Mesenchymal stem cell (in vitro differentiated cells and primary cell): ENCODE measurements around the gene CATSPER3.
A peak's percentile ranks its signal among the peaks of the same experiment; 100 is the strongest.

Source experiments
- DNase-seq: peaks from one replicate; pipeline ENCODE4 v3.0.0-alpha.2; 2013
- H2AFZ ChIP-seq: one replicate; pipeline ENCODE4 v1.6.1; 2013; ENCODE audit warnings: low read depth, mild to moderate bottlenecking, control low read depth, inconsistent platforms, low read length, moderate library complexity
- H2AK5ac ChIP-seq: 2 replicates; pipeline ENCODE4 v1.6.1; 2013; ENCODE audit warnings: low read length, moderate library complexity, mild to moderate bottlenecking, inconsistent platforms; ENCODE audit not compliant: severe bottlenecking
- H2BK120ac ChIP-seq: one replicate; pipeline ENCODE4 v1.6.1; 2013; ENCODE audit warnings: low read depth, mild to moderate bottlenecking, inconsistent platforms, low read length, moderate library complexity
- H2BK12ac ChIP-seq, 2 experiments: one replicate each; pipeline ENCODE4 v1.6.1; 2013; ENCODE audit warnings: inconsistent platforms in 2 of 2, low read length in 2 of 2, mild to moderate bottlenecking in 2 of 2, moderate library complexity in 2 of 2, control low read depth in 1 of 2
- H2BK15ac ChIP-seq: one replicate; pipeline ENCODE4 v1.6.1; 2013; ENCODE audit warnings: mild to moderate bottlenecking, low read depth, inconsistent platforms; ENCODE audit not compliant: poor library complexity, severe bottlenecking
- H2BK5ac ChIP-seq: 2 replicates; pipeline ENCODE4 v1.6.1; 2013; ENCODE audit warnings: low read depth, mild to moderate bottlenecking, low read length, control low read depth, inconsistent platforms; ENCODE audit not compliant: poor library complexity, severe bottlenecking
- H3K14ac ChIP-seq, 2 experiments: one replicate each; pipeline ENCODE4 v1.6.1; 2013; ENCODE audit warnings: inconsistent platforms in 2 of 2, low read length in 2 of 2, control low read depth in 1 of 2, mild to moderate bottlenecking in 1 of 2, moderate library complexity in 1 of 2
- H3K18ac ChIP-seq, 2 experiments: one replicate each; pipeline ENCODE4 v1.6.1; 2013; ENCODE audit warnings: inconsistent platforms in 2 of 2, low read length in 2 of 2, control low read depth in 1 of 2, low read depth in 1 of 2, mild to moderate bottlenecking in 1 of 2
- H3K23ac ChIP-seq, 2 experiments: one replicate each; pipeline ENCODE4 v1.6.1; 2013; ENCODE audit warnings: inconsistent platforms in 2 of 2, low read length in 2 of 2, mild to moderate bottlenecking in 2 of 2, moderate library complexity in 2 of 2, control low read depth in 1 of 2
- H3K27ac ChIP-seq: 2 replicates; pipeline ENCODE4 v1.5.1; 2013; ENCODE audit warnings: mild to moderate bottlenecking, moderate library complexity, low read length, control low read depth, inconsistent platforms; ENCODE audit not compliant: poor library complexity, severe bottlenecking
- H3K27me3 ChIP-seq, 2 experiments: 2 replicates each; pipeline versions ENCODE4 v1.6.1 to v1.7.0; 2013; ENCODE audit warnings: low read length in 2 of 2, mild to moderate bottlenecking in 2 of 2, moderate library complexity in 2 of 2, control low read depth in 1 of 2, inconsistent platforms in 1 of 2; ENCODE audit not compliant: control insufficient read depth in 1 of 2, insufficient read depth in 1 of 2
- H3K36me3 ChIP-seq, 2 experiments: 2 replicates each; pipeline versions ENCODE4 v1.6.1 to v1.7.0; 2013; ENCODE audit warnings: low read length in 2 of 2, control low read depth in 1 of 2, inconsistent platforms in 1 of 2, low read depth in 1 of 2, mild to moderate bottlenecking in 1 of 2; ENCODE audit not compliant: insufficient read depth in 2 of 2, control insufficient read depth in 1 of 2
- H3K4ac ChIP-seq, 2 experiments: one replicate each; pipeline ENCODE4 v1.6.1; 2013; ENCODE audit warnings: inconsistent platforms in 2 of 2, low read length in 2 of 2, mild to moderate bottlenecking in 2 of 2, moderate library complexity in 2 of 2, control low read depth in 1 of 2, low read depth in 1 of 2
- H3K4me1 ChIP-seq: 2 replicates; pipeline ENCODE4 v1.6.1; 2013; ENCODE audit warnings: low read depth, low read length, control low read depth; ENCODE audit not compliant: control insufficient read depth, insufficient read depth
- H3K4me2 ChIP-seq: 2 replicates; pipeline ENCODE4 v1.6.1; 2013; ENCODE audit warnings: low read length, mild to moderate bottlenecking, inconsistent platforms; ENCODE audit not compliant: poor library complexity, severe bottlenecking
- H3K4me3 ChIP-seq, 2 experiments: 2 replicates each; pipeline versions ENCODE4 v1.5.1 to v1.7.0; 2013; ENCODE audit warnings: low read length in 2 of 2, mild to moderate bottlenecking in 2 of 2, control low read depth in 1 of 2, low read depth in 1 of 2; ENCODE audit not compliant: insufficient read depth in 1 of 2
- H3K79me1 ChIP-seq: replicated peaks from 2 replicates; pipeline ENCODE4 v1.6.1; 2013; ENCODE audit warnings: mild to moderate bottlenecking, control low read depth, low read length, inconsistent platforms; ENCODE audit not compliant: poor library complexity, severe bottlenecking
- H3K9ac ChIP-seq: 2 replicates; pipeline ENCODE4 v1.7.0; 2013; ENCODE audit warnings: mild to moderate bottlenecking, low read length, moderate library complexity
- H3K9me3 ChIP-seq: 2 replicates; pipeline ENCODE4 v1.7.0; 2013; ENCODE audit warnings: mild to moderate bottlenecking, low read length; ENCODE audit not compliant: control insufficient read depth
- H4K8ac ChIP-seq: one replicate; pipeline ENCODE4 v1.6.1; 2013; ENCODE audit warnings: inconsistent platforms, mild to moderate bottlenecking, low read length, moderate library complexity
- H4K91ac ChIP-seq: one replicate; pipeline ENCODE4 v1.6.1; 2013; ENCODE audit warnings: mild to moderate bottlenecking, low read length, inconsistent platforms
- WGBS: methylation state at CpG from one replicate; pipeline ENCODE4 v1.1.7; 2013; ENCODE audit warnings: mixed read lengths; 5-methylcytosine and 5-hydroxymethylcytosine counted together

CATSPER3 gene

DNA sequence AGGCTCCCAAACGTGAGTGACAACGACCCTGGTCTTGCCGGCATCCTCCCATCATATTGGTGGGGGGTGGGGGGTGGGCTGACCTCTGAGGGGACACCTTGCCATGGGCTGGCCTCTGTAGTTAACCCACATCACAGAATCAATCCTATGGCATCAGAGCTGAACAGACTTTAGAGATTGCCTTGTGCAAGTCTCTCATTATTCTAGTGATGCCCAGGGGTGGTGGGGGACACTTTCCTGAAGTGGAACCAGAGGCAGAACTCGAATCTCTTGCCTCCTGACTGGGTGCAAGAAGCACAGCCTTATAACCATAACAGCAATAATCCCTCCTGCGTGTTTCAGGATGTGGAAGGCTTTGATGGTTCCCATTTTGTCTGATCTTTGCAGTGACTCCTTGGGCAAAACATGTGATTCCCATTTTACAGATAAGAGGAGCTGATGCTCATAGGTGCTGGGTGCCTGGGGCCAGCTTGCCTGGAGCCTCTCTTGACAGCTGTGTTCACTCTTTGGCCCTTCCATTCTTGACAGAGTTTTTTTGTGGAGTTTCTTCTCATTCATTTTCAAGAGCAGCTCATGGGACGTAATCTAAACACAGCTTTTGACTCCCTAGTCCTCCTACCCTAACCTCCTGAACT, 84.9 kb downstream of the CATSPER3 start:
- H3K9ac ChIP-seq = no peak overlapping the region
- no peak overlapping the region for H3K4me2 ChIP-seq
- H3K18ac ChIP-seq = no peak overlapping the region
- 75% methylated on average over 5 of the region's 6 CpGs for WGBS
- no peaks in the 10 kb centered on the region for H3K36me3 ChIP-seq
- no peak overlapping the region for H2BK12ac ChIP-seq
- H3K4me3 ChIP-seq = no peak overlapping the region
- no peak overlapping the region for H4K91ac ChIP-seq
- no peak overlapping the region for H2AFZ ChIP-seq
- no peak overlapping the region for H3K14ac ChIP-seq
- no peak overlapping the region for H3K27ac ChIP-seq
- H3K23ac ChIP-seq = no peak overlapping the region
- H3K27me3 ChIP-seq = peaks cover 93 to 95% of the 10 kb centered on the region in 2 experiments
- H2AK5ac ChIP-seq = no peak overlapping the region
- H4K8ac ChIP-seq = no peak overlapping the region
- no peak overlapping the region for H2BK15ac ChIP-seq
- no peak overlapping the region for H2BK5ac ChIP-seq
- H3K9me3 ChIP-seq = no peaks in the 10 kb centered on the region
- no peak overlapping the region for H3K4ac ChIP-seq
- H2BK120ac ChIP-seq = no peak overlapping the region
- peaks cover 4% of the 10 kb centered on the region for H3K4me1 ChIP-seq
- H3K79me1 ChIP-seq = no peaks in the 10 kb centered on the region
- no peak for DNase-seq

DNA sequence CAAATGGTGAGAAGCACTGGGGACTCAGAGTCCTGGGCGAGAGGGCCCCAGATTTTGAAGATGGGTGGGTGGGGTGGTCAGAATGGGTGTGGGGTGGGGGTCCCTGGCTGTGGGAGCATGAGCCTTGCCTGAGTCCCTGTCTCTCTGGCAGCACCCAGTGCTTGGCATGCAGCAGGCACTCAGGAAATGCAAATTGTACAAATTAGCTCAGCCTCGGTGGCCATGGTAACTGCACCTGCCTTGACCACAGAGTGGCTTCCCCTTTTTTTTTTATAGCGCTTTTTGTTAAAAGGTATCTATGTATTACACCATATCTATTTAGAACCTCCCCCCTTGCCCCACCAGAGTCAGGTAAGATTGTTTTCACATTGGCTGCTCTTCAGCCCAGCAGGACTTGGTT, 85.6 kb downstream of the CATSPER3 start:
- no peaks in the 10 kb centered on the region for H3K79me1 ChIP-seq
- WGBS = 80% methylated on average over 3 of the region's 3 CpGs
- no peak overlapping the region for H3K4me2 ChIP-seq

DNA sequence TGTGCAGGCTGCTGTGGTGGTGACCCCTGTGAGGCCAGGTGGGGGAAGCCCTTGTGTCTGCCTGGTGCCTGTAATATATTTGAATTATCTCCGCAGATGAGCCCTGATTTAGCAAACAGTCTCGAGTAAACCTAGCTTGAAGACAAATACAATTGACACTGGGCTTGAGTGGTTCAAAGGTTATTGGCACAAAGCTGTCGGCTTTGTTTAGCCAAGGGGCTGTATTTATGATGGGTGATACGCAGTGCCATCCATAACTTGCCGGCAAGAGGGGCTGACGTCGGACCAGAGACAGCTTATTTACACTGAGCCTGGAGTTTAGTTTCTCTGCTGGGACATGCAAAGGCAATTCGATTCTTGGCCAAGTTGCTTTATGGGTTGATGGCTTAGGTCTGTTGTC, 86.3 kb downstream of the CATSPER3 start:
- H3K14ac ChIP-seq = no peak overlapping the region
- no peak for DNase-seq
- no peaks in the 10 kb centered on the region for H3K36me3 ChIP-seq
- H2BK5ac ChIP-seq = no peak overlapping the region
- H3K9me3 ChIP-seq = no peaks in the 10 kb centered on the region
- H3K27me3 ChIP-seq = peaks cover 93 to 94% of the 10 kb centered on the region in 2 experiments
- H2AFZ ChIP-seq = no peak overlapping the region
- H3K23ac ChIP-seq = no peak overlapping the region
- 39% methylated on average over 8 of the region's 8 CpGs for WGBS
- H4K8ac ChIP-seq = no peak overlapping the region
- H2AK5ac ChIP-seq = no peak overlapping the region
- no peak overlapping the region for H2BK15ac ChIP-seq
- no peak overlapping the region for H3K27ac ChIP-seq
- no peak overlapping the region for H3K4me2 ChIP-seq
- H3K18ac ChIP-seq = peak overlapping the region in 1 of 2 experiments; percentile 34
- no peak overlapping the region for H3K4ac ChIP-seq
- H3K4me3 ChIP-seq = no peak overlapping the region
- H3K4me1 ChIP-seq = peaks cover 4% of the 10 kb centered on the region
- no peaks in the 10 kb centered on the region for H3K79me1 ChIP-seq
- no peak overlapping the region for H4K91ac ChIP-seq
- H2BK120ac ChIP-seq = no peak overlapping the region
- no peak overlapping the region for H3K9ac ChIP-seq
- no peak overlapping the region for H2BK12ac ChIP-seq

More for the DNA sequence above, 85.6 kb downstream of the CATSPER3 start:
- Histone ChIP-seq H3K27me3 (peaks cover 93 to 94% of the 10 kb centered on the region in 2 experiments), H2BK120ac (no peak overlapping the region), H2AFZ (no peak overlapping the region), H3K9ac (no peak overlapping the region), H3K4me3 (no peak overlapping the region), H2AK5ac (no peak overlapping the region), H4K91ac (no peak overlapping the region), H2BK5ac (no peak overlapping the region), H3K4ac (no peak overlapping the region), H3K27ac (no peak overlapping the region), H2BK12ac (no peak overlapping the region), H3K14ac (no peak overlapping the region), H3K4me1 (peaks cover 4% of the 10 kb centered on the region), H3K36me3 (no peaks in the 10 kb centered on the region), H3K23ac (no peak overlapping the region), H4K8ac (no peak overlapping the region), H3K9me3 (no peaks in the 10 kb centered on the region), H3K18ac (no peak overlapping the region), H2BK15ac (no peak overlapping the region)
- DNase-seq = no peak

DNA sequence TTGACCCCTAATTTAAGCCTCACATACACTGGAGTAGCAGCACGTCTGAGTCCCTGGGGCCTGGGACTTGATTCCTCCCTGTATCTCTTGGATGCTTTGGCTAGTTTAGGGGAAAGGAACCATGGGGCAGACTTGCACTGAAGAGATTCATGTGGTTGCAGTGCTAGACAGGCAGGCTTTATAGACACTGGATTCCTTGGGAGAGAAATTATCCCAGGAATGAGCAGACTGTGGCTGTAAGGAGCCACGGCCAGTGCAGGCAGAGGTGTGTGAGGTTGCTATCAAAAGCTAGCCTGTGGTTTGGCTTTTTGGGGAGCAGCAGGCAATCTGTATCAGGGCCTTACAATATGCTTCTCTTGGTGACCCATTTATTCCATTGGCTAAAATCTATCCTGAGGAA, 86.8 kb downstream of the CATSPER3 start:
- Histone ChIP-seq H3K4me2 (no peak overlapping the region), H3K79me1 (no peaks in the 10 kb centered on the region), H2BK12ac (no peak overlapping the region), H3K9ac (no peak overlapping the region), H4K91ac (no peak overlapping the region), H2BK15ac (no peak overlapping the region), H3K18ac (peak overlapping the region in 1 of 2 experiments; percentile 34), H2BK5ac (no peak overlapping the region), H3K4ac (no peak overlapping the region), H4K8ac (no peak overlapping the region), H3K23ac (no peak overlapping the region), H2BK120ac (no peak overlapping the region), H3K27ac (no peak overlapping the region), H2AK5ac (no peak overlapping the region), H3K27me3 (peaks cover 94% of the 10 kb centered on the region in 2 experiments), H3K4me3 (no peak overlapping the region), H3K4me1 (peaks cover 4% of the 10 kb centered on the region), H3K9me3 (no peaks in the 10 kb centered on the region), H3K36me3 (no peaks in the 10 kb centered on the region), H2AFZ (no peak overlapping the region), H3K14ac (no peak overlapping the region)
- WGBS = 61% methylated on average over 2 of the region's 2 CpGs
- no peak for DNase-seq
